Smooth muscle cell (in vitro differentiated cells): Measurements from ENCODE around the gene TMEM170B. TPM values are rescaled to one million over a fixed set of nuclear protein-coding genes. Genes with fewer than 3 reads are reported as not detected.

Source experiments
- DNase-seq: peaks from one replicate; lab custom pipeline; 2025; ENCODE audit not compliant: unreplicated experiment; lab: John Stamatoyannopoulos, UW
- H2AFZ ChIP-seq: fragments of 200-600 bp; sonication (generic); 2 replicates; pipeline ENCODE4 v1.6.0; 2016; ENCODE audit warnings: antibody characterized with exemption, low read depth, mild to moderate bottlenecking
- H3F3A ChIP-seq: fragments of 200-600 bp; sonication (generic); 2 replicates; pipeline ENCODE4 v1.6.0; 2017; ENCODE audit warnings: antibody characterized with exemption, low read depth
- H3K27ac ChIP-seq: fragments of 200-600 bp; sonication (generic); 2 replicates; pipeline ENCODE4 v1.5.1; 2016; ENCODE audit warnings: low read depth, mild to moderate bottlenecking
- H3K27me3 ChIP-seq: fragments of 200-600 bp; sonication (generic); 2 replicates; pipeline ENCODE4 v1.6.1; 2016; ENCODE audit warnings: low read depth, mild to moderate bottlenecking
- H3K36me3 ChIP-seq: fragments of 200-600 bp; sonication (generic); 2 replicates; pipeline ENCODE4 v1.5.1; 2016; ENCODE audit warnings: low read depth
- H3K4me1 ChIP-seq: fragments of 200-600 bp; sonication (generic); 2 replicates; pipeline ENCODE4 v1.5.1; 2016; ENCODE audit warnings: low read depth
- H3K4me2 ChIP-seq: fragments of 200-600 bp; sonication (generic); 2 replicates; pipeline ENCODE4 v1.6.0; 2016; ENCODE audit warnings: mild to moderate bottlenecking
- H3K4me3 ChIP-seq: fragments of 200-600 bp; sonication (generic); 2 replicates; pipeline ENCODE4 v1.5.1; 2016; ENCODE audit warnings: mild to moderate bottlenecking
- H3K79me2 ChIP-seq: fragments of 200-600 bp; sonication (generic); 2 replicates; pipeline ENCODE4 v1.6.0; 2016; ENCODE audit warnings: low read depth, mild to moderate bottlenecking
- H3K9ac ChIP-seq: fragments of 200-600 bp; sonication (generic); 2 replicates; pipeline ENCODE4 v1.6.0; 2016; ENCODE audit warnings: low read depth
- H3K9me3 ChIP-seq: fragments of 200-600 bp; sonication (generic); replicated peaks from 2 replicates; pipeline ENCODE4 v1.5.1; 2016; ENCODE audit warnings: low read depth
- H4K20me1 ChIP-seq: fragments of 200-600 bp; sonication (generic); 2 replicates; pipeline ENCODE4 v1.6.0; 2016; ENCODE audit warnings: low read depth
- CTCF ChIP-seq: fragments of 200-600 bp; sonication (generic); IDR thresholded peaks from 2 replicates; pipeline ENCODE4 v1.5.1; 2017; ENCODE audit warnings: borderline replicate concordance, mild to moderate bottlenecking, antibody characterized with exemption; ENCODE audit not compliant: insufficient read depth, poor library complexity, severe bottlenecking
- WGBS: methylation state at CpG from one replicate; pipeline ENCODE4 v1.1.7; 2016; ENCODE audit warnings: low lambda C conversion rate; 5-methylcytosine and 5-hydroxymethylcytosine counted together
- polyA plus RNA-seq: library from polyadenylated mRNA; unstranded; fragments of >200 nt; fragmentation: Nextera tagmentation; extraction: Ambion mirVana; gene quantifications from 2 replicates; pipeline ENCODE4 v1.2.1, GENCODE V29; 2016
- total RNA-seq: library from RNA; depleted of rRNA; stranded (reverse); fragments of >200 nt; gene quantifications from 2 replicates; pipeline ENCODE4 v1.2.3, GENCODE V29; 2014

The TMEM170B gene
- total and polyA plus RNA-seq, 2 experiments from 2014 or later, result 0.50 to 0.81 TPM

DNA sequence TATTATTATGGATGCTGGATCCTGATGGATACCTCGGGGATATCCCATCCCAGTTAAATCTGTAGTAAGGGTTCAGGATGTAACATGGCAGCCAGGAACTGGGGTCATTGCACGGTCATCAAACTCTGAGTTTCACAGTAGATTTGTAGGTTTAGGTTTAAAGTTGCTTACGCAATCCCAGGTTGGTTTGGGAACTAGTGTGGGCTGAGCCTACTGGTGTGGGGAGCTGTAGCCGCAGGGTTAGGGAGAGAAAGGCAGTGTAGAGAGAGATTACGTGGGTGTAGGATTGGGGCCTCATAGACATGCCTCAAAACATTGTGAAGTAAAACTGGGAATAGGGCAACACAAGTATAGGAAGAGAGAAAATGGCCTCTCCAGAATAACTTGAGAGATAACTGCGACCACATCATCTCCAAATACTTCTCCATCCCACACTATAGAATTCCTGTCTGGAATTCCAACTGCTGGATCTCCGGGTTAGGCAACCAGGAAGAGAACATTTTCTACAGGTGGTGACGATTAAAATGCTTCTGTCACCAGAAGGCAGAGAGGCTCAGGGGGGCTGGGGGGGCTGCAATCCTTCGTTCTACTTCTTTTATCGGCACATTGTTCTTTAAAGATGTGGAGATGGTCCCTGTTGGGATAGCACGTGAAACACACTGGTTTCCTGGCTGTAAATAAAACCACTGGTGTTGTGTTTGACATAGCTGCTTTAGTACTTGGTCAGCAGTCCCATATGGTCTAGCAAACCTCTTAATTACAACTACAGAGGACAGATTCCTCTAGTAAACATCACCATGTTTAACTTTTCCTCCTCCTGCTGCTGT, 44.9 kb upstream of the TMEM170B start:
- Histone ChIP-seq H2AFZ (peak overlapping the region; percentile 23), H3F3A (peaks cover 18% of the 10 kb centered on the region), H4K20me1 (no peaks in the 10 kb centered on the region), H3K79me2 (no peaks in the 10 kb centered on the region), H3K36me3 (no peaks in the 10 kb centered on the region), H3K27me3 (no peaks in the 10 kb centered on the region), H3K9ac (peak overlapping the region; percentile 71), H3K4me1 (peaks cover 4% of the 10 kb centered on the region), H3K27ac (peak overlapping the region; percentile 95), H3K9me3 (no peaks in the 10 kb centered on the region), H3K4me2 (peak overlapping the region; percentile 68), H3K4me3 (no peak overlapping the region)
- TF ChIP-seq CTCF, result no peak
- no peak for DNase-seq
- WGBS, result 32% methylated on average over 11 of the region's 11 CpGs

DNA sequence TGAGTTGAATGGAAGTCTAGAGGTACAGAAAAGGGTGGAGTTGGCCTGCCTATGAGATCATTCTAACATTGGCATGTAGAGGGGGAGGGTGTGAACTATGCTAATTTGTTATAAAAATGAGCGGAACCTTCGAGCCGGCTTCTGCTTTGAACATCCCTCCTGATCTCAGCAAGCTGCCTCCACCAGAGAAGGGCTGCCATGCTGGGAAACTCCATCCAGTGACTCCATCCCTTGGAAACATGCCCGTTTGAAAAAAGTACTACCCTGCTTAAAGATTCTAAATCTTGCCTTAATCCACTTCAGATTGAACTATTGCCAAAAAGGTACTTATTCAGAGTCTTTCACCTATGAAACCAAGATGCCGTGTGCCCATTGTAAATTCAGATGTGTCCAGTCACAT, 43.6 kb upstream of the TMEM170B start:
- no peak overlapping the region for H3K4me3 ChIP-seq
- no peak for DNase-seq
- peak overlapping the region; percentile 10 for H3K4me2 ChIP-seq
- peaks cover 4% of the 10 kb centered on the region for H3K4me1 ChIP-seq
- H3F3A ChIP-seq, result peaks cover 18% of the 10 kb centered on the region
- H3K9ac ChIP-seq, result peak overlapping the region; percentile 46
- no peaks in the 10 kb centered on the region for H3K79me2 ChIP-seq
- H3K27me3 ChIP-seq, result no peaks in the 10 kb centered on the region
- H3K9me3 ChIP-seq, result no peaks in the 10 kb centered on the region
- no peaks in the 10 kb centered on the region for H4K20me1 ChIP-seq
- H2AFZ ChIP-seq, result no peak overlapping the region
- H3K27ac ChIP-seq, result peak overlapping the region; percentile 95
- 80% methylated on average over 5 of the region's 5 CpGs for WGBS
- no peaks in the 10 kb centered on the region for H3K36me3 ChIP-seq
- no peak for TF ChIP-seq CTCF

GRCh38 chr6:11494786-11495564, 42.6 kb upstream of the TMEM170B start:
- Histone ChIP-seq H4K20me1 (no peaks in the 10 kb centered on the region), H3K9ac (peak overlapping the region; percentile 73), H3K79me2 (no peaks in the 10 kb centered on the region), H3K9me3 (no peaks in the 10 kb centered on the region), H3K4me3 (no peak overlapping the region), H3K27ac (peak overlapping the region; percentile 95), H3K27me3 (no peaks in the 10 kb centered on the region), H3K36me3 (no peaks in the 10 kb centered on the region), H3K4me2 (peak overlapping the region; percentile 60), H3K4me1 (peaks cover 4% of the 10 kb centered on the region), H2AFZ (no peak overlapping the region), H3F3A (peaks cover 18% of the 10 kb centered on the region)
- WGBS, result 67% methylated on average over 6 of the region's 6 CpGs
- no peak for TF ChIP-seq CTCF
- DNase-seq, result no peak
